ENCODE data around the gene SLC15A1.

DNA sequence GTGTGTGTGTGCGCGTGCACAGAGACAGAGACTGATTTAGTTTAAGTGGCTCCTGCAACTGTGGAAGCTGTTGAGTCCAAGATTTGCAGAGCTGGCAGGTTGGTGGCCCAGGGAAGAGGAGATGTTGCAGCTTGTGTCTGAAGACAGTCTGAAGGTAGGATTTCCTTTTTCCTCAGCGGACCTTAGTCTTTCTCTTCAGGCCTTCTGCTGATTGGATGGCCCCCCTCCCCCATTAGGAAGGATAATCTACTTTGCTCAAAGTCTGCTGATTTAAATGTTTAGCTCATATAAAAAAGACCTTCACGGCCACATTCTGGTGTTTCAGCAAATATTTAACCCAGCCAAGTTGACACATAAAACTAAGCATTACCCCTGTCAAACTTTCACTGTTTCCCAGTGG, 84.3 kb downstream of the SLC15A1 start:
- no peak for TF ChIP-seq CTCF (IDR thresholded peaks at IDR 0.05)
- TF ChIP-seq SMC3 (IDR thresholded peaks at IDR 0.05), result no peak

All from A549 (cell line).